Middle frontal gyrus (tissue), 1 donor: ENCODE data around the gene RFTN1.
"Not testable (repeated sequence)": the region's sequence is repeated elsewhere in the genome, so short reads cannot be mapped to it uniquely, and the experiment has no call there.

Source experiments
- DNase-seq: peaks from one replicate; pipeline ENCODE4 v3.0.0-alpha.2; 2015; ENCODE audit warnings: low spot score; ENCODE audit errors: extremely low spot score

The RFTN1 gene

DNA sequence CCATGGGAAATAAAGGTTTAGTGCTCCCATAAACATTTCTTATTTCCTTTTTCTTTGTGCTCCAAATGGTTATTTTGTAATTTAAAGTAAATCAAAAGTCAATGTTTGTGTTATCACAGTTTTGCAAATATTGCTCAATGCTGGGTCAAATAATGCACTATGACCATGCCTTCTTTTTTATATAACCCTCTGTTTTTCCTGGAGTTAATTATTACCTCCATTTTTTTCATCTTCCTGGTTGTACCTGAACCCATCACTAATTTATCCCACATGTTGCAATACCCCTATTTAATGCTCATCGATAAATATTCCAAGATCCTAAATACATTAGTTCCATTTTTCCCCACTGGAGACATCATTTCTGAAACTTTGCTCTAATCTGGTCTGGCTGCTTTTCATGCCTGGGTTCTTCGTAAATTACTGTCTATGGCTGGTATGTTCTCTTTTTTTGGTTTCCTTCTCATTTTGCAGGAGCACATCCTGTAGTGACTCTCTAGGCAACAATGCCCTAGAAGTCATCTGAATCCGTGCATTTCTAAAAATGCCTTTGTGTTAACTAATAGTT is 182.1 kb downstream of the RFTN1 start:
- no peak for DNase-seq

DNA sequence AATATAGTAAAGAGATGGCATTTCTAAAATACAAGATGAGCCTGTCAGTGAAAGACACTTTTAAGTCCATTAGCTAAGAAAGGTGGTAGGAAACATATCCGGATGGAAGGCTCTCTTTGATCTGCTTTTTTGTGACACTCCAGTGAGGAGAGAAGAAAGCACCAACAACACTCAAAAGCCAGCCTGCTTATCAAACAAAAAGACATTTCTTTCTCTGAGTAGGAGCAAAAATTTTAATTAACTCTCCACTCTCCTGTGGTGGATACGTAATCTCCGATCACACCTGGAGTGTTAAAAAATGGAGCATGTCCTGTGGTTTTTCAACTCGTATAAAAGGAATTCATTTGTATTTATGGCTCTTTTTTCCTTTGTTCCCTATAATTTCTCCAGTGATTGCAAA is 183.1 kb downstream of the RFTN1 start:
- DNase-seq: no peak

DNA sequence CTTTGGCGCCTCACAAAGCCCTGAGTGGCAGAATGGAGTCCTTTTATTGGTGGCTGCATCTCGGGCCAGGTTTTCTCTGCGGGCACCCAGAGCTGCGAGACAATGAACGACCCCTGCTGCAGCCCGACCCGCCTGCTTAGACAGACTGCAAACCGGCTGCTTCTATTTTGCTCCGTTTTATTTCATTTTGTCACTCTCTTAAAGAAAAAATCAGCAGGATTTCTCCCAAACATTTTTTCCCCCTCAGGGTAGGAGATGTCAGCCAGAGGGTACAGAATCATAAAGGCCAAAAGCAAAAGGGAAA is 183.7 kb downstream of the RFTN1 start:
- no peak for DNase-seq

DNA sequence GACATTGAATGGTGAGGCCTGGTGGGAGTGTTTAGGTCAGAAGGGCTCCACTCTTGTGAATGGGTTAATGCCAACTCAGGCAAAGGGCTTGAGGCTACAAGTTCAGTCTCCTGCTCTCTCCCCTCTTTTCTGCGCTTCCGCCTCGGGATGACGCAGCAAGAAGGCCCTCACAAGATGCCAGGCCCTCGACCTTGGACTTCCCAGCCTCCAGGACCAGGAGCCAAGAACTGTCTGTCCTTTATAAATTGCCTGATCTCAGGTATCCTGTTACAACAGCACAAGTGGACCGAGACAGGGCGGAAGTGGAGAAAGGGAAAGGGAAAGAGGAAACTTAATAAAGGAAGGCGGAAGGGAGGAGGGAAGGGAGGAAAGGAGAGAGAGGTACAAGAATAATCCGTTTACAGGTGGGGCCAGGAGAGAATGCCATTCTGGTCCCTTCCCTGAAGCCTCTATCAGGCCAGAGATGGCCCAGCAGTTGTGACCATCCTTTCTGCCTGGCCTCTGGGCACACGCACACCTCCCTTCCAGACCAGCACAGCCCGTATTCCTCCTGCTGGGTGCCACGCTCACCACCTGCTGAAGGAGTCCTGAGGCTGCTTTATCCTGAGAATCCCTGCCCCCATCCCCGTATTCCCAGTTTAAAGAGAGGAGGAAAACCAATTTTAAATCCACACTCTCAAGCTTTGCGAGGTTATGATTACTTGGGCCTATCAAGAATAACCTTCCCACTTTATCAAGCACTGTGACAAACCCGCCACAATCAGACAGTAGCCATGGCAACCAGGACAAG is 184.3 kb downstream of the RFTN1 start:
- no peak for DNase-seq

DNA sequence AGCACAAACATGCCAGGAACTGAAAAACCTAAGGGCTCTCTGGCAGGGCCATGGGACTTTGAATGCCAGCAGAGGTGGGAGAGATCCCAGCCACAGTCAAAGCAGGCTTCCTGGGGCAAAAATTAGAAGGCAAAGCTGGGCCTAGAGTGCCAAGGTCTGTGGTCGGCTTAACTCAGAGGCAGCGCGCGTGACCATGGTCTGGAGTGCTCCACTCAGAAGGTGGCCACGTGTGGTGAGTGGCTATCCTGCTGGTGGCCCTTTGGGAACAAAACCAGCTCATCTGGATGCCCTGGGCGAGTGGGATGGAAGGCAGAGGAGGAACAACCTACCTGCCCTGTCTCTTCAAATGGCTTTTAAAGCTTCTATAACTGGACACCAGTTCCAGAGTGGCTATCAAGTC is 185.4 kb downstream of the RFTN1 start:
- DNase-seq: no peak

DNA sequence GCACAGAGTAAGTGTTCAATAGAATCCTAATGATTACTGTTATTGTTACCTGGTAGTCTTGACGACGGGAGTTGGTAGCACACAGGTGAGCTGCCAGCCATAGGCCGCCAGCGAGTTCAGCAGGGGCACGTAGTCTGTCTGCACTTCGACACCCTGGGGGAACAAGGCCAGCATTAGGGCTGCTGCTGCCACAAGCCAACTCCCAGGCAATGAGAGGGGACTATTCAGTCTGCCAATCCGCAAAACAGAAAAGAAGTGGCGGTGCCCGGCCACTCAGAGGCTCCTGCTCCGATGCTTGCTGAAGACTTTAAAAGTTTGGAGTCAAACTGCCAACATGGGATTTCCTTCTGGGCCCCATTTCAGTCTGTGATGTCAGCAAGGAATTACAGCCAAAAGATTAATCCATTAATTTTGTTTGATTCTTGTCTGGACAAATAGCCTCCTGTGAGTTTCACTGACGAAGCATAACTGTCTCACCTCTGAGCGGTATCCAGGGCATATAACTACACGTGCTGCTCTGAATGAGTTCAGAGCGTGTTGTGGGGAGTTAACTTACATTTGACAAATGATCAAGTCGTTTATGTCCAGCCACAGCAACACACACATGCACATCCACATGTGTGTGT is 186.7 kb downstream of the RFTN1 start:
- DNase-seq: no peak

DNA sequence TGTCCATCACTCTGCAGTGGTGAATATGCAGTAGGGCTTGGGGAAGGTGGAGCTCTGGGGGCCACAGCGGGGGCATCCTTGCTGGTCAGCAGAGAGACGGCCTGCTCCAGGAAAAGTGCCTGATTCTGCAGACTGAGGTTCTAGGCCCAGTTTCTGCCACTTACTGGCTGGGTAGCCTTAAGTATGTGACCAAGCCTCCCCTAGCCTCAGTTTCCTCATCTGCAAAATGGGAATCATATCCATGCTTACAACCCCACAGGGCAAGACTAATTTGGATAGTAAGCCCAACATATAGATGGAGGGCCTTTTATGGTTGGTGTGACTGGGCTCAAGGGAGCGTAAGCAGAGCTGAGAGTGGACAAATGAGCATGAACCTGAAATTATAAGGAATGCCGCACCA is 187.6 kb downstream of the RFTN1 start:
- DNase-seq: no peak

DNA sequence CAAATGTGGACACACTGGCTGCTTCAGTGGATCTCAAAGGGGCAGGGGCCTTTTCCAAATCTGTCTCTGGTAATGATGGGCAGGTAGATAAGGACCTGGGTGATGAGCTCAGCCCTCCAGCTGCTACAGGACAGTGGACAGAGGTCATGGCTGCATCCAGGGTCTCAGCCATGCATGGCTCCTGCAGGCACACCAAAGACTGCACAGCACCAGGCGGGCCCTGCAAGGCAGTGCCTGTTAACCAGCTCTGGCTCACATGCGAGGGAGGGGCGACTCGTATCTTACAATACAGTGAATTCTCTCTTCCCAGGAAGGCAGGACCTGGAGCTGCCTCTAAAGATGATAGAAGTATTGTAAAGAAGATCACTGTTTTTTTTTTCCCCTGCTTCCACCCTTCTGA is 189.8 kb downstream of the RFTN1 start:
- no peak for DNase-seq

DNA sequence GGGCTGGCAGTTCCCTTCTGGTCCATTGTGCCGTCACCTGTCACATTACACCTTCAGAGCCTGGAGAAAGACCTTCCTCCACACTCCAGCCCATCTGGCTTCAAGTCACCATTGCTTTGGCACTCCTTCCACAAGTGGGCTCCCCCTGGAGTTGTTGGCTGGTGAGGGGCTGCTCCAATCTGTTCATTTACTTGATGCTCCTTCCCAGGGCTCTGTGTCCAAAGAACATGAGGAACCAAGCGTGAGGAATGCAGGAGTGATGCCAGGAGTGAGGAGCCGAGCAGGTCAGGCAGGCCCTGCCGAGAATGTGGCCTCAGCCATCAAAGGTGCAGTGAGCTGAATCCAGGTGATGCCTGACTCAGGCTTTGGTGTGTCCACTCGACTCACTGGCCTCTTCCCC is 191.3 kb downstream of the RFTN1 start:
- DNase-seq: no peak

DNA sequence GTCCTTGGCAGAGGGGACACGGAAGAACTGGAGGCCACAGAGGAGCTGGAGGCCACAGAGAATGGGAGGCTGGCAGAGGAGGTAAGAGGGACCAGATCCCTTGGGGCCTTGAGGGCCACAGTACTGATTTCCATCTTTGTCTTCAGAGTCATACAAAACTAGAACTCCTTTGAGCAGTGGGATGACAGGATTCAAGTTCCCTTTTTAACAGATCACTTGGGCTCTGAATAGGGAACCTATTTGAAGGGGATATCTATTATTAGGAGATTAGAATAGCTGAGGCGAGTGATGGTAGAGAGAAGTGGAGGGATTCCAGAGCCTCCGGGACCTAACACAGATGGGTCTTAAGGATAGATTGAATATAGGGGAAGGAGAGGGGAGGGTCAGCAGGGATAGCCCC is 192.8 kb downstream of the RFTN1 start:
- DNase-seq: no peak

DNA sequence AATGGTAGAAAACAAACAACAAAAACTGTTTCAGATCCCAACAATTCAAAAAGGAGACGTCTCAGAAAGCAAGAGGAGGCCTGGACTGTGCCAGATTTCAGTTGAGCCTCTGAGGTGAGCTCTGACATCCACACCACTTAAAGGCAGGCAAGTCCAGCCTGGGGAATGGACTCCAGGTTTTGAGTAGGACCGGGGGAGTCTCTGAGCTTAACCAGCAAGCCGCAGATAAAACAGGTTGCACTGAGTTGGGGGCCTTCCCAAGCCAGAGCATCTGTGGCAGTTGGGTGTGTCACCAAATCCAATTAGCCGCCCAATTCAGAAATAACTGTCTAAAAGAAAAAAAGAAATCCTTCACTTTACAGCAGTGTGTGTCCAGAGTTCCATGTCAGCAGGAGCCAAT is 193.8 kb downstream of the RFTN1 start:
- no peak for DNase-seq

DNA sequence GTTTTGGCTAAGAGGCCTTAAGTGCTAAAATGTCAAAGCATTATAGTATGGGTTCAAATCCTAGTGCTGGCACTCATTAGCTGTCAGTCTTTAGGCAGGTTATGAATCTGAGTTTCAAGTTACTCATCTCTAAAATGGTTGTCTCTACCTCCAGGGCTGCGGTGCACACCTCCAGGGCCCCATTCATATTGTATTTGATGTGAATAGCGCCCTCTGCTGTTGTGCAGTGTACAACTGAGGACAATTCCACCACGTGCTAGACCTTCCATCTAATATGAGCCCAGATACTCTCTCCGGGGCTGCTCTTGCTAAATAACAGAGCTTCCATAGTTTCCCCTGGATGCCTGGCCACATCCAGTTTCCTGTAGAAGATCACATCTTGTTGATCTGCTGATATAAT is 194.2 kb downstream of the RFTN1 start:
- DNase-seq: no peak

DNA sequence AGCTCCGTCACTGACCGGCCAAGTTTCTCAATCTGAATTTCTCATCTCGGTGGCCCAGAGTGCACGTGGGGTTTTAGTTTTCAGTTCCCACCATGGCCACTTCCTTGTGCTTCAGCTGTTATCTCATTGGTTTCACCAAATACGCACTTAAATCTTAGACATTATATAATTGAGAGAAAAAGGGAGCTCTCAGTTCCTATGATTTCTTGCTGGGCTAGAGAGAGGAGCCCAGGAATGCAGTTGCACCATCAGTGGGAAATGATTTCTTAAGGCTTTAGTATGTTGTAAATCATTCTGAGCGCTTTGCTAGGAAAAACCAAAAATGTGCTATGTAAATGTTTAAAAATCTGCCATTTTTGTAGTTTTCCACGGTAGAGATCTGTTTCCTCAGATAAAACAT is 195.3 kb downstream of the RFTN1 start:
- DNase-seq: no peak

DNA sequence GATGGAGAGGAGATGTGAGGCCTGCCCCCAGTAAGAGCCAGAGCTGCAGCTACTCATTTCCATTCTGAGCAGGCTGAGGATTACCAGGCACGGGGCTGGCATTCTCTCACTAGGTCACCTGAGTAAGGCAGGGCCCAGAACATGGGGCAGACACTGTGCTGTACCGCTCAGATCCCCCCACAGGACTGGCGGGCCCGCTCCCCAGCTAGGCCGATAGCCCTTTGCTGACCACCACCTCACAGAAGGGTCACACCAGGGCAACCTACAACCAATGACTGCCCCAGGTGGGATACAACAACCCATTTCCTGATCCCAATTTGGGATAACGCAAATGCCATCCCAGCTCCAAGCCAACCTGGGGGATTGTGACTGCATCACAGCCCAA is 195.9 kb downstream of the RFTN1 start:
- DNase-seq: no peak

DNA sequence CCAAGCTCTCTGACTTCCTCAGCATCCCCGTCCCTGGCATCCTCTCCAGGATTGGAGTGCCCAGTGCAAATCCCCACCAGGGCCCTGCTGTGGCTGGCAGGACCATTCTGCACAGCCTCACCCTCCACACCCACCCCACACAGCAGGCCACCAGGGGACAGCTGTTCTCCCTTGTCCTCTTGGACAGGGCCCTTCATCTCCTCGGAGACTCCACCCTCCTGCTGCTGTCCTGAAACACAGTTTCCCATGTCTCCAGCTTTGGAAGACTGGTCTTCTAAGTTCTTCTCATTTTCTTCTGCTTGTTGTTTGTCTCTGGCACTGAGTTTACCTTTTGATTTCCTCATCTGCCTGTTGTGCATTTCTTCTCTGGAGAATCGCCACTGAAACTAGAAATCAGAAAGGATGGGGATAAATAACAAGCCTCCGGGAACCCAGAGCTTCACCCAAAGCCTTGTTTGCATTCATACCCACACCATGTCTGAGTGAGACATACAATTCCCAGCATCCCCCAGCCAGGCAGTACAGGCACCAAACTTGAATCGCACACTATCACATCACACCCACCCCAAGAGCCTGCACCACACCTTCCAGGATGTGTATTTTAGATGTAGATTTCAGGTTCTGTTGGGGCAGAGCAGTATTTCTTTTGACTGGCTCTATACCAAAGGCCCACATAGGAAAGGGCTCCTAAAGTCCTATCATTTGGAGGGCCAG is 196.5 kb downstream of the RFTN1 start:
- DNase-seq: no peak

DNA sequence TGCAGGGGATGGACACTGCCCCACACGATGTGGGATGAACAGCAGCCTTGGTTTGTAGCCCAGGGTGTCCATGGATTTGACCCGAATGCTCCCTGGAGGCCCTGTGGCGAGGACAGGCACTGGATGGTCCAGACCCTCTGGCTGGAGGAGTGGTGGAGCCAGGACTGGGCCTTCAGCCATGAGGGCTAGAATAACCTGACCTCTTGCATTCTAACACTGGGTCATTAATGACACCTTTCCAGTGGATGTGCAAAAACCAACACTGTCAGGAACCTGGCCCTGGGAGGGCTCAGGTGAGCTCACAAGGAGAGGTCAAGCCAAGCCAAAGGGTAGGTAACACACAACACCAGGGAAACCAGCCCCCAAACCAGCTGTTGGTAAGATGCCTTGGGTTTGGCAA is 197.1 kb downstream of the RFTN1 start:
- no peak for DNase-seq

DNA sequence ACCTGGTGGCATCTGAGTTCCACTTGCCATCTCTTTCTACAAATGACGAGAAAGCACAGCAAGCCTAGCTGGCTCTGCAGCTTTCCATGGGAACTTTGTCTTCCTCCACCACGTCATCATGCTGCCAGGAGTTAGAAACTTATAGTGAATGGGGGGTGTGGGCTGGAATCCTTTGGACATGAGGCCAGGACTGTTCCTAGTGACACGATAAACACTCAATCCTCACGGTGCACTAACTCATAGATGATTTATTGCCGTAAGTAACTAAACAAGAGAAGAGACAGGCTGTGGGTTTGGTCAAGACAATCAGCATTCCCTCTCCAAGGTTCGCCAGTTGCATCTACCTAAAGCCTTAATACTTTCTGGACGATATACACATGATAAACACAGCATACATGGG is 197.9 kb downstream of the RFTN1 start:
- DNase-seq: no peak

DNA sequence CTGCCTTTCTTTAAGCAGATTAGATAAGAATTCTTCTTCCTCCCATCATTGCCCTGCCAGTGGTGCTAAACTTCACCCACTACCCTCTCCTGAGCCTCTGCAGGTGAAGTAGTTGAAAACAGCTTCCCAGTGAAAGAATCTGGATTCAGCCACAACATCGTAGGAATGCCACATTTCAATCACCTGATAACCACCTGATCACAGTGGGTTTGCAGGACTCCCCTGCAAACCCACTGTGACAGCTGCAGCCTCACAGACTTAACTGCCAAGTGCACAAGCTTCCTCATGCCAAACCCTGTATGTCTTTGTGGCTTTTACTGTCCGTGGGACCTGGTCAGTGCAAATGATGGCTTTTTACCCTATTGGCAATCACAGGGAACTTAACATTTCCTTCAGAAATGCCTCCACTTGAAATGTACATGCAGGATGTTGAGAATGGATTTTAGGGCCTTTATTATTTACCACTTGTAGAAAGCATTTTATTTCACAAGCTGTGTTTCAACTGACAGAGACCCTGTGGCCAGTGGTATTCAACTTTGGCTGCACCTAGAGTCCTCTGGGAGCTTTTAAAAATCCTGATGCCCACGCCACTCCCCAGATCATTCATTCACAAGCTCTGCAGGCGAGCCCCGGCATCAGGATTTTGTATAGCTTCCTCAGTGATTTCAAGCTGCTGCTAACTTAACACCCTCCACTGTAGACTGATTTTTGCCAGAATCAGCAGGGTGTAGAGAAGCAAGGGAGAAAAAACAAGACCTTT is 199.4 kb downstream of the RFTN1 start:
- DNase-seq: no peak

DNA sequence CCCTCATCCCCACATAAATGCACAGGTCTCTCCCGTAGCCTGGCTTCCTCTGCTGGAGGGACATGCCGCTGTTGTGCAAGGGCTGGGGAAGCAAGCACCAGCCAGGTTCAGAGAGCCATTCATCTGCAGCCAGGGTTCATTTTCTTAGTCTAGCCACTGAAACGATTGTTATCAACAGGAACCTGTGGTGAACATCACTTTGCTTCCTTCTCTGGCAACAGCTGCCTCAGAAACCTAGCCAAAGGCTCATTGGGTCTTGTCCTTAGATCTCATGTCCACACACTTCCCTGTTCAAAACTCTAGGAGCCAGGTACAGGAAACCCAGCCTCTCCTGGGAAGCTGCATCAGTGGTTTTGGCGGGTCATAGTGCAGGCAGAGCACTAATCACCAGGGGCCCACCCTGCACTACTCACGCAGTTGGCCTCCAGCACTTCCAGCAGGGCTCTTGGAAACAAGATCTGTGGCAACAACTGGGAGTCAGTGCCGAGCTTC is 201.5 kb downstream of the RFTN1 start:
- no peak for DNase-seq

DNA sequence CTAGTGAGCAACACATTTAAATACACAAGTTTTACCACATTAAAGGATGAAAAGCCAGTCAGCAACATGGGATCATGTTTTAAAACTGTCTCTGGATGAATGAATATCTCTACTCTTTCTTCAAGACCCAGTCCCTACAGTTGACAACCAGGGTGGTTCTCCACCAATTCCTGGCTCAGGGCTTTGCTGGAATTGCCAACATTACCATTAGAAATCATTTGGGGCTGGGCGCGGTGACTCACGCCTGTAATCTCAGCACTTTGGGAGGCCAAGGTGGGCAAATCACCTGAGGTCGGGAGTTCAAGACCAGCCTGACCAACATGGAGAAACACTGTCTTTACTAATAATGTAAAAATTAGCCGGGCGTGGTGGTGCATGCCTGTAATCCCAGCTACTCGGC is 203.0 kb downstream of the RFTN1 start:
- not testable (repeated sequence) for DNase-seq

DNA sequence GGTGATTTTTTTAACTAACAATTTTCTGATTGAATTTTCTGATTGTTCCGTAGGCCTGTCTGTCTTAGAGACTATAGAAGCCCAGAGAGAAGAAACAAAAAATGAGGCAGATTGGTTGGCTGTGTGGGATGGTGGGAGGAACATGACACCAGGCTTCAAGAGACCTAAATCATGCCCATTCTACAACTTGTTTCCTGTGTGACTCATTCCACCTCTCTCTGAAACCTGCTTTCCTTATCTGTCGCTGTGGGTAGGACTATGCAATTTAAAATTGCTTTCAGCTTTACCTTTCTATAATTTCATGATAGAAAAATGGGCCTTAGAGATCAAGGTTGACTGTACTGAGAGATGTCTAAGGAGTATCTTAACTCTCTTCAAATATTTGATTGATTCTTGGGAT is 203.9 kb downstream of the RFTN1 start:
- no peak for DNase-seq

DNA sequence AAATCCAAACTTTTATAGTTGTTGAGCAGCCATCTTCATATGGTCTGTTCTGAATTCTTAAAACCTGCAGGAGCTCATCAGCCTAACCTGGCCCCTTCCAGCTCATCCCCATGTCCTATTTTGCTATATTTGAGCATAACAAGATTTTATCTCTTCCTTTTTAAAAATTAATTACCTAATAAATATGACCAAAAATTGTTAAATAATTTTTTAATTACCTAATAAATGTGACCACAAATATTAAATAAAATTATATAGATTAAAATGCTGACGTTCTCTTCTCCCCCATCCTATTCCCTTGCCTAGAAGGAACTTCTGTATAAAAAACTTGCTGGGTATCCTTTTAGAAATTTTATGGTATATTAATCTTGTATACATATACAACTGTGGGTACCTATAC is 204.8 kb downstream of the RFTN1 start:
- no peak for DNase-seq
